Activated CD8-positive, alpha-beta T cell treated with anti-CD3 and anti-CD28 coated beads, Interleukin-2, amount 10 ng/mL, durations not matched to agents 7 days and 5 days (primary cell): Measurements from ENCODE around the gene PSME4. TPM values are rescaled to one million over a fixed set of nuclear protein-coding genes. Genes with fewer than 3 reads are reported as not detected.
A peak's percentile ranks its signal among the peaks of the same experiment; 100 is the strongest.
"Not testable (repeated sequence)": the region's sequence is repeated elsewhere in the genome, so short reads cannot be mapped to it uniquely, and the experiment has no call there.

ENCODE experiments used
- ATAC-seq: fragments of 150-1000 bp; cut with Tn5 transposase; one replicate; pipeline ENCODE4 v1.10.0; 2021; ENCODE audit warnings: moderate library complexity
- CTCF ChIA-PET: fragments of 350-600 bp; sonication (Branson Sonifier 250); formaldehyde crosslinking; loops from one replicate; lab custom pipeline; 2021; ENCODE audit warnings: antibody characterized with exemption; lab: Charles Lee
- POLR2A ChIA-PET: fragments of 350-600 bp; sonication (Branson Sonifier 250); formaldehyde crosslinking; loops from one replicate; lab custom pipeline; 2021; ENCODE audit warnings: antibody characterized with exemption; lab: Charles Lee
- DNase-seq: peaks from one replicate; pipeline ENCODE4 v3.0.0-alpha.2; 2020
- H3K27ac Mint-ChIP-seq: one replicate; pipeline ENCODE4 v1.8.0; 2021; ENCODE audit warnings: mild to moderate bottlenecking, mixed read lengths
- H3K27me3 Mint-ChIP-seq: one replicate; pipeline ENCODE4 v1.8.0; 2021; ENCODE audit warnings: low read depth, mixed read lengths
- H3K36me3 Mint-ChIP-seq: one replicate; pipeline ENCODE4 v1.8.0; 2021; ENCODE audit warnings: low read depth, mixed read lengths
- H3K4me1 Mint-ChIP-seq: one replicate; pipeline ENCODE4 v1.8.0; 2021; ENCODE audit warnings: low read depth, mixed read lengths
- H3K4me3 Mint-ChIP-seq: one replicate; pipeline ENCODE4 v1.8.0; 2021; ENCODE audit warnings: mild to moderate bottlenecking, mixed read lengths
- H3K9me3 Mint-ChIP-seq: one replicate; pipeline ENCODE4 v1.8.0; 2022; ENCODE audit warnings: mixed read lengths; ENCODE audit not compliant: insufficient read depth
- total RNA-seq, 2 experiments: library from RNA; stranded (reverse); gene quantifications; one replicate each; pipeline ENCODE4 v1.2.3, GENCODE V29; 2021

PSME4 gene
- total RNA-seq, 2 experiments from 2014 or later: 55.3 to 56.8 TPM

DNA sequence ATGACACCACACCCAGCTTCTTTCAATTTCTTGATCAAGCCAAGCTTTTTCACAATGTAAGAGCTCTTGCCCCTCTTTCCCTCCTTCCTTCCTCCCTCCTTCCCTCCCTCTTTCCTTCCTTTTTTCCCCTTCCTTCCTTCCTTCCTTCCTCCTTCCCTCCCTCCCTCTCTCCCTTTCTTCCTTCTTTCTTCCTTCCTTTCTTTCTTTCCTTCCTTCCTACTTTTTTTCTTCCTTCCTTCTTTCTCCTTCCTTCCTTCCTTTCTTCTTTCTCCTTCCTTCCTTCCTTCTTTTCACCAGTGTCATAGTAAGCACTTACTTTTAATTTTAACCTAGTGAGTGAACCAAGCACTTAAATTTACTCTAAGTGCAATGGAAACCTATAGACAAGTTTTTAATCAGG is 21.2 kb upstream of the PSME4 start:
- POLR2A ChIA-PET: no interaction called here
- H3K4me3 Mint-ChIP-seq: no peak overlapping the region
- DNase-seq (no peak), ATAC-seq (no peak)
- peaks cover 30% of the 10 kb centered on the region for H3K4me1 Mint-ChIP-seq
- H3K36me3 Mint-ChIP-seq: peaks cover 12% of the 10 kb centered on the region
- peak overlapping the region; percentile 52 for H3K27ac Mint-ChIP-seq
- CTCF ChIA-PET: interaction anchor here (1.0 kb wide), 1 partner anchor 14 kb away, joined by 3 read pairs; no protein-coding TSS in a partner anchor
- H3K27me3 Mint-ChIP-seq: no peaks in the 10 kb centered on the region
- no peaks in the 10 kb centered on the region for H3K9me3 Mint-ChIP-seq

DNA sequence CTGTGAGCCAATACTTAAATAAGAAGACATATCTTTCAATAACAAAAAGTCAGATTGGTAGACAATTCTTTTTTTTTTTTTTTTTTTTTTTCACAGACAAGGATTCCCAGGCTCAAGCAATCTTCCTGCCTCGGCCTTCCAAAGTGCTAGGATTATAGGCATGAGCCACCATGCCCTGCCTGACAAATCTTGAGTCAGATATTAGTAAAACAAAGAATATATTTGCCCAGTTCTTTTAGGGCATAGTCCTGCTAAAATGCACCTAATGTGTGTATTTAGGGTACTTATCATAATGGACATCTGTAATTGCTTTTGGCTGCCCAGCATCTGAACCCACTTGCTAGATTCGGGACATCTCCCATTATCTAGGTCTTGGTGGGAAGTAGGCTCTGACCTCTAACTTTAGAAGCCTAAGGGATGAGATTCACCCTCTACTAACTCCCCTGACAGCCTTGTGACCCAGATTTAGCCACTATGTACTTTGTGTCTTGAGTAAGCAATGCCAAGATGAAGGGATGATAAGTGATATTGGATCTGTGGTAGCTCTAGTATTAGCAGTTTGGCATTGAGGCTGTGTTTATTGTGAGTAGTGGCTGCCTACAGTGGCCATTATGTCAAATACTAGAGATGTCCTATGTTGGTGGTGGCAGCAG is 18.5 kb upstream of the PSME4 start:
- no peaks in the 10 kb centered on the region for H3K27me3 Mint-ChIP-seq
- no peak overlapping the region for H3K27ac Mint-ChIP-seq
- ChIA-PET POLR2A (no interaction called here), CTCF (no interaction called here)
- DNase-seq: no peak
- peaks cover 16% of the 10 kb centered on the region for H3K36me3 Mint-ChIP-seq
- H3K4me3 Mint-ChIP-seq: no peak overlapping the region
- no peak for ATAC-seq
- H3K4me1 Mint-ChIP-seq: peaks cover 22% of the 10 kb centered on the region
- H3K9me3 Mint-ChIP-seq: no peaks in the 10 kb centered on the region

DNA sequence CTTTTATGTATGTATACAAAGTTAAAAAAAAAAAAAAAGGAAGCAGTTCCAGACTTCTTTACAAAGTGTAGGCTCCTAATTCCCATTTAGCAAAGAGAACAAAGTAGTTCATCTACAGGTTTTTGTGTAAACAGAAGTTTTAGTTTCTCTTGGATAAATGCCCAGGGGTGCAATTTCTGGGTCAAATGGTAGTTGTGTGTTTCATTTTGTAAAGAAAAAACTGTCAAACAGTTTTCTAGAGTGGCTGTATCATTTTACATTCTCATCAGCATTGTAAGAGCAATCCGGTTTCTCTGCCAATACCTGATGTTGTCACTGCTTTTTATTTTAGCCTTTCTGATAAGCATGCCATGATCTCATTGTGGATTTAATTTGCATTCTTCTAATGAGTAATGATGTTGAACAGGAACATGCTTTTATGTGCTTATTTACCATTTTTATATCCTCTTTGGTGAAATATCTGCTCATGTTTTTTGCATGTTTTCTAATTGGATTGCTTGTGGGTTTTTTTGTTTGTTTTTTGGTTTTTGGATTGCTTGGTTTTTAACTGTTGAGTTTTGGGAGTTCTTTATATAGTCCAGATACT is 16.6 kb upstream of the PSME4 start:
- H3K4me3 Mint-ChIP-seq: no peak overlapping the region
- DNase-seq: no peak
- ATAC-seq: no peak
- H3K27me3 Mint-ChIP-seq: no peaks in the 10 kb centered on the region
- ChIA-PET POLR2A (no interaction called here), CTCF (no interaction called here)
- H3K27ac Mint-ChIP-seq: no peak overlapping the region
- no peaks in the 10 kb centered on the region for H3K9me3 Mint-ChIP-seq
- H3K36me3 Mint-ChIP-seq: peaks cover 10% of the 10 kb centered on the region
- peaks cover 10% of the 10 kb centered on the region for H3K4me1 Mint-ChIP-seq

DNA sequence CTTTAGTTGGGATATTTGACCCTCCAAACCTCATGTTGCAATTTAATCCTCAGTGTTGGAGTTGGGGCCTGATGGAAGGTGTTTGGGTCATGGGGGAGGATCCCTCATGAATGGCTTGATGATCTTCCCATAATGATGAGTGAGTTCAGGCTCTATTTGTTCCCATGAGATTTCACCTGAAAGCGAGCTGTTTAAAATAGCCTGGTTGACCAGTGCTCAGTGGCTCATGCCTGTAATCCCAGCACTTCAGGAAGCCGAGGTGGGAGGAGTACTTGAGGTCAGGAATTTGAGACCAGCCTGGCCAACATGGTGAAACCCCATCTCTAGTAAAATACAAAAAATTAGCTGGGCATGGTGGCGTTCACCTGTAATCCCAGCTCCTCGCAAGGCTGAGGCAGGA is 14.9 kb upstream of the PSME4 start:
- H3K9me3 Mint-ChIP-seq: peaks cover 5% of the 10 kb centered on the region
- POLR2A ChIA-PET: no interaction called here
- H3K36me3 Mint-ChIP-seq: peaks cover 12% of the 10 kb centered on the region
- H3K4me3 Mint-ChIP-seq: no peak overlapping the region
- CTCF ChIA-PET: no interaction called here
- H3K27me3 Mint-ChIP-seq: no peaks in the 10 kb centered on the region
- no peak overlapping the region for H3K27ac Mint-ChIP-seq
- DNase-seq (no peak), ATAC-seq (no peak)
- H3K4me1 Mint-ChIP-seq: peaks cover 9% of the 10 kb centered on the region

DNA sequence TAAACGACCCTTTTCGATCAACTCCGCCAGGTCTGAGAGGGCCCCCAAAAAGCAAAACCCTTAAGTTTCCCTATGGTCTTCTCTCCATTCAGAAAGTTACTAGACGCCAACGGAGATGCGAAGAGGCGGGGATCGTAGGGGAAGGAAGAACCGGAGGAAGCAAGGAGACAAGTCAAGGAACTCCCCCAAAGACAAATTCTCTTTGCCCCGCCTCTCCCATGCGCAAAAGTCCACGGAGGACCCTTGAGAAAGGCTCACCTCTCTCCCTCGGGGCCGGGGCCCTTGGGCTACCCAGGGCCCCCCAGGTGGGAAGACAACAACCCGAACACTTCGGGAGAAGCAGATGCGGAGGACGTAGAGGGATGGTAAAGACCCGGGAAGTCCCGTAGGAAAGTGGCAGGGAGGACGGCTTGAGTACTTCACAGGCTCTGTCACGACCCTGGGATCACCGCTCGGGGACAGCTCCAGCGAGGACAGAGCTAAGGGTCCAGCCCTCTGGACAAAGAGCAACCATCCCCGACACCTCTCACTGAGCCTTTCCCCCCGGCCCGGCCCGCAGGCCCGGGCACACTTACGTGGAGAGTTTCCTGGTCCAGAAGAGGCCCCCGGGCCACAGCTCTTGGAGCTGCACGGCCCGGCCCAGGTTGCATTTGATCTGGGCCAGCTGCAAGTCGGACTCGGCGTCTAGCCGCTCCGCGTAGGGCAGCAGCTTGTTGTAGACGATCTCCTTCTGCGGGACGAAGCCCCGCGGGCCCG is 647 bp downstream of the PSME4 start:
- Mint-ChIP-seq H3K36me3 (peaks cover 20% of the 10 kb centered on the region), H3K9me3 (no peaks in the 10 kb centered on the region), H3K4me3 (peak overlapping the region; percentile 92), H3K4me1 (peaks cover 36% of the 10 kb centered on the region), H3K27me3 (no peaks in the 10 kb centered on the region), H3K27ac (peak overlapping the region; percentile 89)
- DNase-seq (peak; percentile 42), ATAC-seq (peak; percentile 51)
- ChIA-PET CTCF (interaction anchor here (1.0 to 1.2 kb wide), 4 partner anchors 40 to 136 kb away, joined by 3 to 4 read pairs (median 3); no protein-coding TSS in a partner anchor), POLR2A (interaction anchor here (1.0 to 2.8 kb wide), 12 partner anchors 9 to 626 kb away, joined by 3 to 25 read pairs (median 5); partner anchors contain the start of genes ASB3, CHAC2 and ERLEC1)

DNA sequence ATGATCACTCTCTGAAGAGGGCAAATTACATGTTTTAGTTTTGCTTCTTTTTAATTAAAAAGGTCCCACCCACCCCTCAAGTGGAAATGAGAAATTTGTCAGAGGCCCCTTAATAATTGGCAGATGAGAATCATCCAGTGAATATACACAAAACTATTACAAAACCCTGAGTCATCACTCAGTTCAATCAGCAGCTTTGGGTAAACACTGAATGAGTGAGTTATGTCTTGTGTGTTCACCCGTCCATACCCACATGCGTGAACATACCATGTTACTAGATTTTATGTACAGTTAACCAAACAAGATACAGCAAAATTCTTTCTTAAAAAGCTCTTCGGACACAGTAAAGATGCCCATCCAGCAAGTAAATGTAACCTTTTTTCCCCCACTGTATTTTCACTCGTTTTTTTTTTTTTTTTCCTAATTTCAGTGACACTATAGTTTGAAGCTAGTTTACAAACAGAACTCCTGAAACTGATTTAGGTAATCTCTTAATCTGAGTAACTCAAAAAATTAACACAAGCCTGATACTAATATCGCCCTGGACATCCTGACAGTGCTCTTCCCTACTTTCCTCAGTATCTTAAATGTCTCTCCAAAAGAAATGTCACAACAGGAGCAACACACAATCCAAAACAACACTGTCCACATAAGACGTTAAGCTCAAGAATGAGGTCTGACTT is 1.4 kb downstream of the PSME4 start:
- ChIA-PET CTCF (interaction anchor here (0.8 to 1.5 kb wide), 4 partner anchors 10 to 83 kb away, joined by 3 read pairs; no protein-coding TSS in a partner anchor), POLR2A (interaction anchor here (1.1 to 2.8 kb wide), 9 partner anchors 8 to 201 kb away, joined by 3 to 25 read pairs (median 5); partner anchors contain the start of genes ASB3, CHAC2 and ERLEC1)
- DNase-seq: no peak
- Mint-ChIP-seq H3K36me3 (peaks cover 17% of the 10 kb centered on the region), H3K4me3 (peak overlapping the region; percentile 92), H3K9me3 (no peaks in the 10 kb centered on the region), H3K27me3 (no peaks in the 10 kb centered on the region), H3K27ac (peak overlapping the region; percentile 89), H3K4me1 (peaks cover 43% of the 10 kb centered on the region)
- ATAC-seq: no peak

DNA sequence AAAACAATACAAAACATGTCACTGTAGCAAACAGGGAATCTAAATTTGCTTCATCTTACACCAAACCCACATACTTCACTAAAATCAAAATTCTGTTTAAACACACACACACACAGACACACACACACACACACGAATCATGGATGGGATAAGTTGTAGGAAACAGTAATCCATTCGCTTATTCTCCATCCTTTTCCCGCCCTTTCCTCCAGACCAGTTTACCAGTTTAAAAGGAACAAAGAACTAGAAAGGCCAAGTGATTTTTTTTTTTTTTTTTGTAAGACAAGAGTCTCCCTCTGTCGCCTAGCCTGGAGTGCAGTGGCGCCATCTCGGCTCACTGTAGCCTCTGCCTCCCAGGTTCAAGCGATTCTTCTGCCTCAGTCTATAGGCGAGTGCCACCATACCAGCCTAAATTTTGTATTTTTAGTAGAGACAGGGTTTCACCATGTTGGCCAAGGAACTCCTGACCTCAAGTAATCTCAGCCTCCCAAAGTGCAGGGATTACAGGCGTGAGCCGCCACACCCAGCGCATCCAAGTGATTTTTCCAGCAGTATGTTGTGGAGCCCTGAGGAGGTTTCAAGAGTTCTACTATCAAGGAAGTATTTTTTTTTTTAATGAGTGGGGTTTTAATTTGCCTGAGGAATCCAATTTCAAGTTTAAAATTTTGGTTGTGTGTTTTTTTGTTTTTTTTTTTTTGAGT is 5.7 kb downstream of the PSME4 start:
- H3K4me3 Mint-ChIP-seq: no peak overlapping the region

DNA sequence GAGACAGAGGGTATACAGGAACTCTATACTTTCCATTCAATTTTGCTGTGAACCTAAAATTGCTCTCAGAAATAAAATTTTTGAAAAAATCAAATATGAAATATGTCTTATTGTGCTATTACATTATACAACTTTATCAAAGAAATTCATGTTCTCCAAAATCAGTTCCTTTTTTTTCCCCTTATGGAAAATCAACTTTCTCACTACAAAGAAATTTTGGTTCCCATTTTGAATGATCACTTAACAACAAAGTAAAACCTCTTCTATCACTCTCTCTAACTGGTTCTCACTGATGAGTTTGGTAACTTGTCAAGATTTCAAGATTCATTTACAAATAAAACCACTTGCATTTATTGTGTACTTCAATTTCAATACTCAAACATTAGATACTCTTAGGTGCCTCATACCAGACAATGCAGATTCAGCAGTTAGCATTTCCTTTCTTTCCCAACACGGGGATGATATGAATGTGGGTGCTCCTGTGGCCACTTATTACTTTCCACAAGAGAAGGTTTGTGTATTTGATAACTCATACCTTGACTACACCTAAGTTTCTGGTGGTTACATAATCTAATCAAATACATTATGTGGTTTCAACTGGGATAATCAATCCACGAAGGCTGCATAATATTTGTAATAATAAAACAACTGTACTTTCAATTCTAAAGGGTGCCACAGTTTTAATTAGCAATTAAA is 6.4 kb downstream of the PSME4 start:
- Mint-ChIP-seq H3K4me3 (no peak overlapping the region), H3K27me3 (no peaks in the 10 kb centered on the region), H3K27ac (no peak overlapping the region), H3K9me3 (no peaks in the 10 kb centered on the region), H3K36me3 (peaks cover 19% of the 10 kb centered on the region), H3K4me1 (peaks cover 52% of the 10 kb centered on the region)
- CTCF ChIA-PET: no interaction called here
- POLR2A ChIA-PET: no interaction called here
- ATAC-seq (no peak), DNase-seq (no peak)

More for the DNA sequence above, 5.7 kb downstream of the PSME4 start:
- ATAC-seq (no peak), DNase-seq (no peak)
- Mint-ChIP-seq H3K27me3 (no peaks in the 10 kb centered on the region), H3K27ac (no peak overlapping the region), H3K9me3 (no peaks in the 10 kb centered on the region), H3K4me1 (peaks cover 55% of the 10 kb centered on the region), H3K36me3 (peaks cover 21% of the 10 kb centered on the region)
- CTCF ChIA-PET: no interaction called here
- POLR2A ChIA-PET: no interaction called here

DNA sequence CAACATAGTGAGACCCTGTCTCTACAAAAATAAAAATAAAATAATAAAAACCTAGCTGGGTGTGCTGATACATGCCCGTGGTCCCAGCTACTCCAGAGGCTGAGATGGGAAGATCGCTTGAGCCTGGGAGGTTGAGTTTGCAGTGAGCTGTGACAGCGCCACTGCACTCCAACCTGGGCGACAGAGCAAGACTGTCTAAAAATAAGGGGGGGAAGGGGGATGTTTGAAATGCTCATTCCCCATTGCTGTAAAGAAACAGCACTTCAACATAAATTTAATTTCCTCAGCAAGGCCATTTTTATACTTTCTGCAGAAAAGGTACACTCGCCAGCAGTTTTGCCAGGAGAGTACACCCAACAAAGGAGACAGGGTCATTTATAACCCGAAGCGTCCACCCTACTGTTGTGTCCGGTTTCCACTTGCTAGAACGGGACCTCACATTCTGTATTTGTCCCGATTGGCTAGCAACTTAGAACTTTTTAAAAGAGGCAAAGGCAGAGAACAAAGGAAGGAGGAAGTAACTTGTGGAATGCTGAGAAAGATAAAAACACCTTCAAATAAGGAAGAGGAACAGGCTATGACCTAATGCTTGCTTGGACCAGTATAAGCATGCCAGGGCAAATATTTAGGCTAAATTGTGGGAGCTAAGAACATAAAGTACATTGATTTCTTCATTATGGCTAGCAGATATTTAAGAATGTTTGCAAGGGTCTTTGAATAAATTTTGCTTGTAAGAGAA is 9.1 kb downstream of the PSME4 start:
- H3K4me3 Mint-ChIP-seq, H3K9me3 Mint-ChIP-seq, CTCF ChIA-PET, H3K27ac Mint-ChIP-seq, ATAC-seq, H3K27me3 Mint-ChIP-seq, DNase-seq: not testable (repeated sequence)
- POLR2A ChIA-PET: interaction anchor here (4.0 kb wide), 1 partner anchor 9 kb away, joined by 13 read pairs; the partner anchor contains the start of gene PSME4
- Mint-ChIP-seq H3K36me3 (peaks cover 16% of the 10 kb centered on the region), H3K4me1 (peaks cover 34% of the 10 kb centered on the region)

DNA sequence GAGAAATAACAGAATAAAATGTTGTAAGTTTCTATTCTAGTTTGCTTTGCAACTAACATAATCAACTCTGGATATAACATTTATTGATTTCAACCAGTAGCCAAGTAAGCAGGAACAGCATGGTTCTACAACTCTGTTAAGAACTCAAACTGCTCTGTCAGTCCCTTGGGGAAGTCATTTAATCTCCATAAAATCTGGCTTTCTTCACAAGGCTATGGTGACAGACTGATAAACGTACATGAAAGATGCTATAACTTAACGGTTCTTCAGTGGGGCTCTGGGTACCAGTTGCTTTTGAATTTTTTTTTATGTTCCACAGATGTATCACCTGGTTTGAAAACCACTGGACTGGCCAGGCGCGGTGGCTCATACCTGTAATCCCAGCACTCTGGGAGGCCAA is 10.3 kb downstream of the PSME4 start:
- CTCF ChIA-PET: no interaction called here
- no peak for ATAC-seq
- Mint-ChIP-seq H3K36me3 (peaks cover 16% of the 10 kb centered on the region), H3K9me3 (no peaks in the 10 kb centered on the region), H3K4me3 (no peak overlapping the region), H3K4me1 (peaks cover 34% of the 10 kb centered on the region), H3K27ac (no peak overlapping the region), H3K27me3 (no peaks in the 10 kb centered on the region)
- DNase-seq: no peak
- POLR2A ChIA-PET: interaction anchor here (4.0 kb wide), 1 partner anchor 10 kb away, joined by 13 read pairs; the partner anchor contains the start of gene PSME4
